Mesenchymal stem cell (in vitro differentiated cells and primary cell): Measurements from ENCODE around the gene ST6GALNAC4.

ENCODE experiments used
- DNase-seq: peaks from one replicate; pipeline ENCODE4 v3.0.0-alpha.2; 2013
- H2AFZ ChIP-seq: one replicate; pipeline ENCODE4 v1.6.1; 2013; ENCODE audit warnings: low read depth, mild to moderate bottlenecking, control low read depth, inconsistent platforms, low read length, moderate library complexity
- H2AK5ac ChIP-seq: 2 replicates; pipeline ENCODE4 v1.6.1; 2013; ENCODE audit warnings: low read length, moderate library complexity, mild to moderate bottlenecking, inconsistent platforms; ENCODE audit not compliant: severe bottlenecking
- H2BK120ac ChIP-seq: one replicate; pipeline ENCODE4 v1.6.1; 2013; ENCODE audit warnings: low read depth, mild to moderate bottlenecking, inconsistent platforms, low read length, moderate library complexity
- H2BK12ac ChIP-seq, 2 experiments: one replicate each; pipeline ENCODE4 v1.6.1; 2013; ENCODE audit warnings: inconsistent platforms in 2 of 2, low read length in 2 of 2, mild to moderate bottlenecking in 2 of 2, moderate library complexity in 2 of 2, control low read depth in 1 of 2
- H2BK15ac ChIP-seq: one replicate; pipeline ENCODE4 v1.6.1; 2013; ENCODE audit warnings: mild to moderate bottlenecking, low read depth, inconsistent platforms; ENCODE audit not compliant: poor library complexity, severe bottlenecking
- H2BK5ac ChIP-seq: 2 replicates; pipeline ENCODE4 v1.6.1; 2013; ENCODE audit warnings: low read depth, mild to moderate bottlenecking, low read length, control low read depth, inconsistent platforms; ENCODE audit not compliant: poor library complexity, severe bottlenecking
- H3K14ac ChIP-seq, 2 experiments: one replicate each; pipeline ENCODE4 v1.6.1; 2013; ENCODE audit warnings: inconsistent platforms in 2 of 2, low read length in 2 of 2, control low read depth in 1 of 2, mild to moderate bottlenecking in 1 of 2, moderate library complexity in 1 of 2
- H3K18ac ChIP-seq, 2 experiments: one replicate each; pipeline ENCODE4 v1.6.1; 2013; ENCODE audit warnings: inconsistent platforms in 2 of 2, low read length in 2 of 2, control low read depth in 1 of 2, low read depth in 1 of 2, mild to moderate bottlenecking in 1 of 2
- H3K23ac ChIP-seq, 2 experiments: one replicate each; pipeline ENCODE4 v1.6.1; 2013; ENCODE audit warnings: inconsistent platforms in 2 of 2, low read length in 2 of 2, mild to moderate bottlenecking in 2 of 2, moderate library complexity in 2 of 2, control low read depth in 1 of 2
- H3K27ac ChIP-seq: 2 replicates; pipeline ENCODE4 v1.5.1; 2013; ENCODE audit warnings: mild to moderate bottlenecking, moderate library complexity, low read length, control low read depth, inconsistent platforms; ENCODE audit not compliant: poor library complexity, severe bottlenecking
- H3K27me3 ChIP-seq, 2 experiments: 2 replicates each; pipeline versions ENCODE4 v1.6.1 to v1.7.0; 2013; ENCODE audit warnings: low read length in 2 of 2, mild to moderate bottlenecking in 2 of 2, moderate library complexity in 2 of 2, control low read depth in 1 of 2, inconsistent platforms in 1 of 2; ENCODE audit not compliant: control insufficient read depth in 1 of 2, insufficient read depth in 1 of 2
- H3K36me3 ChIP-seq, 2 experiments: 2 replicates each; pipeline versions ENCODE4 v1.6.1 to v1.7.0; 2013; ENCODE audit warnings: low read length in 2 of 2, control low read depth in 1 of 2, inconsistent platforms in 1 of 2, low read depth in 1 of 2, mild to moderate bottlenecking in 1 of 2; ENCODE audit not compliant: insufficient read depth in 2 of 2, control insufficient read depth in 1 of 2
- H3K4ac ChIP-seq, 2 experiments: one replicate each; pipeline ENCODE4 v1.6.1; 2013; ENCODE audit warnings: inconsistent platforms in 2 of 2, low read length in 2 of 2, mild to moderate bottlenecking in 2 of 2, moderate library complexity in 2 of 2, control low read depth in 1 of 2, low read depth in 1 of 2
- H3K4me1 ChIP-seq: 2 replicates; pipeline ENCODE4 v1.6.1; 2013; ENCODE audit warnings: low read depth, low read length, control low read depth; ENCODE audit not compliant: control insufficient read depth, insufficient read depth
- H3K4me2 ChIP-seq: 2 replicates; pipeline ENCODE4 v1.6.1; 2013; ENCODE audit warnings: low read length, mild to moderate bottlenecking, inconsistent platforms; ENCODE audit not compliant: poor library complexity, severe bottlenecking
- H3K4me3 ChIP-seq, 2 experiments: 2 replicates each; pipeline versions ENCODE4 v1.5.1 to v1.7.0; 2013; ENCODE audit warnings: low read length in 2 of 2, mild to moderate bottlenecking in 2 of 2, control low read depth in 1 of 2, low read depth in 1 of 2; ENCODE audit not compliant: insufficient read depth in 1 of 2
- H3K79me1 ChIP-seq: replicated peaks from 2 replicates; pipeline ENCODE4 v1.6.1; 2013; ENCODE audit warnings: mild to moderate bottlenecking, control low read depth, low read length, inconsistent platforms; ENCODE audit not compliant: poor library complexity, severe bottlenecking
- H3K9ac ChIP-seq: 2 replicates; pipeline ENCODE4 v1.7.0; 2013; ENCODE audit warnings: mild to moderate bottlenecking, low read length, moderate library complexity
- H3K9me3 ChIP-seq: 2 replicates; pipeline ENCODE4 v1.7.0; 2013; ENCODE audit warnings: mild to moderate bottlenecking, low read length; ENCODE audit not compliant: control insufficient read depth
- H4K8ac ChIP-seq: one replicate; pipeline ENCODE4 v1.6.1; 2013; ENCODE audit warnings: inconsistent platforms, mild to moderate bottlenecking, low read length, moderate library complexity
- H4K91ac ChIP-seq: one replicate; pipeline ENCODE4 v1.6.1; 2013; ENCODE audit warnings: mild to moderate bottlenecking, low read length, inconsistent platforms
- WGBS: methylation state at CpG from one replicate; pipeline ENCODE4 v1.1.7; 2013; ENCODE audit warnings: mixed read lengths; 5-methylcytosine and 5-hydroxymethylcytosine counted together

Gene ST6GALNAC4

GRCh38 chr9:127885508-127886281, 31.1 kb downstream of the ST6GALNAC4 start:
- Histone ChIP-seq H3K4me1 (peaks cover 29% of the 10 kb centered on the region), H2BK12ac (no peak overlapping the region), H4K91ac (peak overlapping the region; percentile 18), H3K27me3 (no peaks in the 10 kb centered on the region), H3K27ac (no peak overlapping the region), H3K23ac (no peak overlapping the region), H3K79me1 (peaks cover 14% of the 10 kb centered on the region), H2BK5ac (no peak overlapping the region), H3K18ac (no peak overlapping the region), H2BK120ac (no peak overlapping the region), H2AFZ (no peak overlapping the region), H3K14ac (no peak overlapping the region), H3K4me2 (no peak overlapping the region), H3K4me3 (no peak overlapping the region), H3K9me3 (no peaks in the 10 kb centered on the region), H2AK5ac (peak overlapping the region; percentile 27), H3K4ac (no peak overlapping the region), H2BK15ac (no peak overlapping the region), H4K8ac (no peak overlapping the region), H3K9ac (no peak overlapping the region), H3K36me3 (peaks cover 59 to 67% of the 10 kb centered on the region in 2 experiments)
- DNase-seq: no peak
- 72% methylated on average over 10 of the region's 13 CpGs for WGBS

GRCh38 chr9:127884976-127885490, 31.8 kb downstream of the ST6GALNAC4 start:
- Histone ChIP-seq H3K4me3 (no peak overlapping the region), H4K91ac (no peak overlapping the region), H3K4ac (no peak overlapping the region), H3K36me3 (peaks cover 52 to 60% of the 10 kb centered on the region in 2 experiments), H3K18ac (no peak overlapping the region), H2BK15ac (no peak overlapping the region), H4K8ac (peak overlapping the region; percentile 33), H3K4me2 (no peak overlapping the region), H2AFZ (no peak overlapping the region), H2BK120ac (no peak overlapping the region), H3K79me1 (peaks cover 10% of the 10 kb centered on the region), H3K23ac (no peak overlapping the region), H3K9ac (no peak overlapping the region), H2BK5ac (no peak overlapping the region), H3K27me3 (no peaks in the 10 kb centered on the region), H3K14ac (no peak overlapping the region), H2BK12ac (no peak overlapping the region), H3K27ac (no peak overlapping the region), H3K9me3 (no peaks in the 10 kb centered on the region), H3K4me1 (peaks cover 29% of the 10 kb centered on the region), H2AK5ac (no peak overlapping the region)
- no peak for DNase-seq
- WGBS: 81% methylated on average over 15 of the region's 15 CpGs

GRCh38 chr9:127884427-127884911, 32.4 kb downstream of the ST6GALNAC4 start:
- no peak overlapping the region for H3K27ac ChIP-seq
- H3K4me3 ChIP-seq: no peak overlapping the region
- no peak overlapping the region for H3K14ac ChIP-seq
- H3K23ac ChIP-seq: no peak overlapping the region
- H2AFZ ChIP-seq: no peak overlapping the region
- H2BK5ac ChIP-seq: no peak overlapping the region
- no peak overlapping the region for H2BK120ac ChIP-seq
- no peak overlapping the region for H2BK12ac ChIP-seq
- peak overlapping the region; percentile 34 for H4K91ac ChIP-seq
- peaks cover 49 to 55% of the 10 kb centered on the region in 2 experiments for H3K36me3 ChIP-seq
- no peak overlapping the region for H2AK5ac ChIP-seq
- peaks cover 29% of the 10 kb centered on the region for H3K4me1 ChIP-seq
- no peaks in the 10 kb centered on the region for H3K9me3 ChIP-seq
- WGBS: 76% methylated on average over 11 of the region's 11 CpGs
- H2BK15ac ChIP-seq: no peak overlapping the region
- no peak overlapping the region for H3K18ac ChIP-seq
- no peak for DNase-seq
- no peak overlapping the region for H4K8ac ChIP-seq
- H3K9ac ChIP-seq: no peak overlapping the region
- H3K4me2 ChIP-seq: no peak overlapping the region
- H3K4ac ChIP-seq: no peak overlapping the region
- no peaks in the 10 kb centered on the region for H3K27me3 ChIP-seq
- peaks cover 10% of the 10 kb centered on the region for H3K79me1 ChIP-seq

GRCh38 chr9:127883959-127884358, 32.9 kb downstream of the ST6GALNAC4 start:
- peak overlapping the region; percentile 34 for H4K91ac ChIP-seq
- no peak overlapping the region for H3K9ac ChIP-seq
- H2AK5ac ChIP-seq: no peak overlapping the region
- no peak overlapping the region for H2AFZ ChIP-seq
- peaks cover 10% of the 10 kb centered on the region for H3K79me1 ChIP-seq
- no peak overlapping the region for H2BK120ac ChIP-seq
- no peaks in the 10 kb centered on the region for H3K9me3 ChIP-seq
- 98% methylated on average over 7 of the region's 7 CpGs for WGBS
- H3K14ac ChIP-seq: no peak overlapping the region
- DNase-seq: no peak
- H3K36me3 ChIP-seq: peaks cover 49 to 55% of the 10 kb centered on the region in 2 experiments
- no peak overlapping the region for H4K8ac ChIP-seq
- H2BK12ac ChIP-seq: no peak overlapping the region
- no peak overlapping the region for H2BK15ac ChIP-seq
- H3K23ac ChIP-seq: no peak overlapping the region
- no peak overlapping the region for H3K4me2 ChIP-seq
- peaks cover 29% of the 10 kb centered on the region for H3K4me1 ChIP-seq
- H3K4me3 ChIP-seq: no peak overlapping the region
- H3K27ac ChIP-seq: no peak overlapping the region
- H3K27me3 ChIP-seq: no peaks in the 10 kb centered on the region
- H2BK5ac ChIP-seq: no peak overlapping the region
- H3K4ac ChIP-seq: no peak overlapping the region
- no peak overlapping the region for H3K18ac ChIP-seq
